ENCODE measurements around the gene CELF6.
A peak's percentile ranks its signal among the peaks of the same experiment; 100 is the strongest.

CELF6 gene
- 0.20 to 0.31 reads per million in 2 donors for total RNA-seq

- peak; percentile 77 for DNase-seq
Measured at GRCh38 chr15:72319985-72320671, at the start of gene CELF6. TSS of gene CELF6 (minus strand) at chr15:72320157. CDS start at chr15:72319874, 283 bp downstream.

- DNase-seq = no peak
Measured at GRCh38 chr15:72368899-72369298, 48.9 kb upstream of the CELF6 start.

DNA sequence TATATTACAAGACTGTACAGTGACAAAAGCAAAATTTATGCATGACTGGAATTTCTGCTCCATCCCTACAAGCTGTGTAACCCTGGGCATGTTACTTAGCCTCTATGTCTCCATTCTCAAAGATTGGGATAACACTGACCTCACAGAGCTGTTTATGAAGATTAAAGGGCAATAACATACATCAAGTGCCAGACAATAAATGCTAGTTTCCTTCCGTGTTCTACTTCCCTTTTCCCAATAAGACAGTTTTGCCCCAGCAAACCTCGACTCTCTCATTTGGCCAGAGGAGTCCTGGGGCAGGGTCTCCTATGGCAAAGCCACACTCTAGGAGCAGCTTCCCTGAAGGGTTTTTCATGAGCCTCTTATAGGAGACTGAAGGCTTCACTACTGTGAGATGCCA, 48.4 kb upstream of the CELF6 start:
- no peak for DNase-seq

DNA sequence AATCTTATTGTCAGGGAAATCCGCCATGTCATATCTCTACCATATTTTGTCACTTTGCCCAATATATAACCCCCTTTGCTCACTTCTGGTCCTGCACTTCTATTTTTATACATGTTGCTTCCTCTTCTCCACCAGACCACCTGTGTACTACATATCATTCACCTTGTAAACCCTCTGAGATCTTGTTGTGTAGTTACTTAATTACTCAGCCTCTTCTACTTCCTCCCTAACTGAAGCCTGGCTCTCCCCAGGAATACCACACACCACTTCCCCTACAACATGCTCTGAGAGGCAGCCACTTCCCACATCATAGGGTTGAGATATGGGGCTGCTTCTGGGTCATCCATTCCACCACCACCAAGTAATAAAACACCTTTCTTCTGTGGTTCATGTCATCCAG, 45.9 kb upstream of the CELF6 start:
- DNase-seq = no peak

DNA sequence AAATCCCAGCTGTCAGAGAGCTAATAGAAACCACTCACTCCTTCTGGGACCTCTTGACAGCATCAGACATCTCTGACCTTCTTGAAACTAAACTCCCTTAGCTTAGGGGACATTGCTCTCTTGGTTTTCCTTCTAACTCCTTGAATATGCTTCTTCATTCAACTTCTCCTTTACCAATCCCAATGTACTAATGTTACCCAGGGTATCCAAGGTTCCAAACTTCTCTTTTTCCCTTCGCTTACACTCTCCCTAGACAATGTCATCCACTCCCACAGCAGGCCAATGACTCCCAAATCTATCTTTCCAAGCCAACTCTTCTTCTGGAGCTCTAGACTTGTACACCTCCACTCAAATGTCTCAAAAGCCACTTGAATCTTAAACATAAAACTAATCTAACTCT, 41.2 kb upstream of the CELF6 start:
- DNase-seq = no peak

DNA sequence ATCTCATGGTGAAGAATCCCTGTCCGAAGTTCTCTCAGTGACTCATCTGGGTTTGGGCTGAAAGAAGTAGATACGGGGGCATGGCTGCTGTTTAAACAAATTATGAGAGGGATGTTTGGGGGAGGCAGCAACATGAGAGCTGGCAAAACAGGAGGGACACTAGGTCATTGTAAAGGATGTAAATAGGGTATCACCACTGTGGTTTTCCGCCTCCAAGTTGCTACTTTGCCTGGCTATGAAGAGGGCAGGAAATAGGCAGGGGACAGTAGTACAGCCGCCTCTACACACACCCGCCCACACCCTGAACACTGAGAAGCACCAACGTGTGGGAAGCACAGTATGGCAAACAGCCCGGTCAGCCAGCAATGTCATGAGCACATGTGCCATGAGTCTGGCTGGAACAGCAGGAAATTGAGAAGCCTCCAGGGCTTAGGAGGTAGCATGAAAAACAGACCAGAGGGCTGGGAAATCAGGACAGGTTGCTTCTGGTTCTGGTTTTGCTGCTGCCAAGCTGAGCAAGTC, 38.8 kb upstream of the CELF6 start:
- no peak for DNase-seq

- DNase-seq = no peak
Measured at GRCh38 chr15:72358121-72358520, 38.2 kb upstream of the CELF6 start.

DNA sequence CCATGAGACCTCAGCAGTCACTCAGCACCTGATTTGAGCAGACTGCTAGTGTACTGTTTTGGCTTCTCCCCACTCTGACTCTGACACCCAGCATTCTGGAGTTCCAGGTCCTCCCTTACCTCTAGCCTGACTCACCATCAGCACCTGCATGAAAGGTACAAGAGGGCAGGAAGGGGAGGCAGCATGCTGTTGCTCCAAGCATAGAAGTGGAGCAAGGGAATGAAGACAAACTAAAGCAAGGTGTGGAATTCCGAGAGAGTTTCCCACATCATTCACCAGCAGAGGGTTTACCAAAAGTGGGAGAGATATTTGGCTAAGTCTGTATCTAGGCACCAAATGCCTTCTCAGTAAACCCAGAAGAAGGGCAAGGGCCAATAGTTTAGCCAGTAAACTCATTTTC, 34.5 kb upstream of the CELF6 start:
- DNase-seq = no peak

DNA sequence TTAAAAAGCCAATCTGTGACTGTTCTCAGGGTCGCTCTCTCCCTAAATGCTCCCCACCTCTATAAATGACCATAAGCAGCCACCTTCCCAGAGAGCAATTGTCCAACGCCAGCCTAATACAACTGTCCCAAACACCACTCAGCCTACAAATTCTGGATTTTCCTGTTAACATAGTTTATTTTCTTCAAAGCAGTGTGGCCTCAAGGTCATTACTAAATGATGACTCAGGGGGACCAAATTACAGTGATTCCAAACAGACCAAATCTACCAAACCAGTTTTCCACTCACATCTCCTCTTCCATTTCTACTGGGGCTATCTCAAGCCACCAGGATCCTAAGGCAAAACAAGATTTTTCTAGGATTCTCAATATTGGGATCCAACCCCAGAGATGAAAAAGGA, 33.3 kb upstream of the CELF6 start:
- no peak for DNase-seq

- DNase-seq = no peak
Measured at GRCh38 chr15:72345806-72346205, 25.8 kb upstream of the CELF6 start.

DNA sequence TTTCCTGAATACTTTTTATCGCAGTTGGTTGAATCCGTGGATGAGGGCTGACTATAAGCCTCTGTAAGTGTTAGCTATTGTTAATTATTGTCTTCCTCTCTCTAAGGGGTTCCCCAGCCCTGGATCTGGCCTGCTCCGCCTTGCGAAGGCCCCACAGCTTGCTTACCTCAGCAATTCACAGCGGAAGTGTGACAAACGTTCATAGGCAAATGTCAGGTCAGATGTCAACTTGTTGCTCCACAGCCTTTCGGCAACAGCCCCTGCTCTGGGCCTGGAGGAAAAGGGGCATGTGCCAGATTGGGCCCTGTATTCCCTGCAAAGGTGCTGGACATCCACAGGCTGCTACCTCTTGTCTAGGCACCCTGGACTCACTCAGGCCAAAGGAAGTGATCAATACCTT, 25.3 kb upstream of the CELF6 start:
- DNase-seq = no peak

DNA sequence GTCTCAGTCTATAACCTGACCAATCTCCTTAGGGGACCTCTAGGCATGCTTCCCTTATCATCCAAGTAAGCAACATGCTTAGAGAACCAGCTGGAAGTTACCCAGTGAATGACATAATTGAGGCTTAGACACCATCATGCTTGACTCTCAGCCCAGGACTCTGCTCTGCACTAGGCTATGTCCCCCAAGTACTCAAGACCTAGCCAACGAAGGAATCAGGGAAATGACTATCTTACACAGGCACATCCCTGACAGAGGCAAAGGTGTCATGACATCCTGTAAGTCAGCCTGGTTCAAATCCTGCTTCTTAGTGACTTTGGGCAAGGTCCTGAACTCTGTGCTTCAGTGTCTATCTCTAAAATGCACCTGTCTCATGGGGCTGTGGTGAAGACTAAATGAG, 24.6 kb upstream of the CELF6 start:
- no peak for DNase-seq

GRCh38 chr15:72342385-72342784, 22.4 kb upstream of the CELF6 start:
- DNase-seq = no peak

DNA sequence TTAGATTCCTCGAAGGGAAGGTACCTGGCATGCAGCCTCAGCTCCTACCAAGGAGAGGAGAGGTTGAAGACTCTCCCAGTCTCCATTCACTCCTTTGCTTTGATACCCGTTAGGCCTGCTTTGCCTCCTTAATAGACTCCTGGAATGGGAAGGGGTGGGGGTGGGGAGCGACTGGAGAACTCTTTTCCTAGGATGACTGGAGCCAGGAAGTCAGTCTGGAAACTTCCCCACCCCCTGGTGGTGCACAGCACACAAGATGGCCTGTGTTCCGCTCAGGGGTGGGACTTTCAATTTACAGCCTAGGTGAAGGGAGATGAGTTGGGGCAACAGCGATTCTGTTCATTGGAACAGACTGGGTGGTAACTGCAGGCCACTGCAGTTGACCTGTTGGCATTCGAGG, 21.4 kb upstream of the CELF6 start:
- DNase-seq = no peak

DNA sequence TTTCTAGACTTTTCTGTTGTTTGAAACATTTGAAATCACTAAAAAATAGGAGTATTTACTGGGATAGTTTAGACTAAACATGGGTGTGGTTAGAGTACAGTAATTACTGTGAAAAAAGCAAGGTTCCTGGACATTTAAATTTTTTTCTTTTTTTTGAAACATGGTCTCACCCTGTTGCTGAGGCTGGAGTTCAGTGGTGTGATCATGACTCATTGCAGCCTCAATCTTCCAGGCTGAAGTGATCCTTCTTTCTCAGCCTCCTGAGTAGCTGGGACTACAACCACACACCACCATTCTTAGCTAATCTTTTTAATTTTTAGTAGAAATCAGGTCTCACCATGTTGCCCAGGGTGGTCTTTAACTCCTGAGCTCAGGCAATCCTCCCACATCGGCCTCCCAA, 20.4 kb upstream of the CELF6 start:
- no peak for DNase-seq

DNA sequence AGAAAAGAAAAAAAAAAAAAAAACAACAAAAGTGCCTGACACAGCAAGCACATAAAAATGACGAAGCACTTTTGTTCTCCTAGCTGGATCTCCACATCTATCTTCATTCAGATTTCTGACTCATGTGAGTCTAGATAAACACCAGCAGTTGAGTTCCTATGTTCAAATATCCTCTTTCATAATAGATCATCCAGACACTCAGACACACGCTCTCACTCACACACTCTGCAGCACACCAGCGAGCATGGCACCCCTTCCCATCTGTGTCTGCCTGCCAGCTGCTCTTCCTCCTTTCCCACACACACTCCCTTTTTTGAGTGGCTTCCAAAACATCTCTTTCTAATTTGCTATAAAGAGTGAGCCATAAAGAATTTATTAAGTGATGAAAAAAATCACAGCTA, 19.8 kb upstream of the CELF6 start:
- DNase-seq = no peak

DNA sequence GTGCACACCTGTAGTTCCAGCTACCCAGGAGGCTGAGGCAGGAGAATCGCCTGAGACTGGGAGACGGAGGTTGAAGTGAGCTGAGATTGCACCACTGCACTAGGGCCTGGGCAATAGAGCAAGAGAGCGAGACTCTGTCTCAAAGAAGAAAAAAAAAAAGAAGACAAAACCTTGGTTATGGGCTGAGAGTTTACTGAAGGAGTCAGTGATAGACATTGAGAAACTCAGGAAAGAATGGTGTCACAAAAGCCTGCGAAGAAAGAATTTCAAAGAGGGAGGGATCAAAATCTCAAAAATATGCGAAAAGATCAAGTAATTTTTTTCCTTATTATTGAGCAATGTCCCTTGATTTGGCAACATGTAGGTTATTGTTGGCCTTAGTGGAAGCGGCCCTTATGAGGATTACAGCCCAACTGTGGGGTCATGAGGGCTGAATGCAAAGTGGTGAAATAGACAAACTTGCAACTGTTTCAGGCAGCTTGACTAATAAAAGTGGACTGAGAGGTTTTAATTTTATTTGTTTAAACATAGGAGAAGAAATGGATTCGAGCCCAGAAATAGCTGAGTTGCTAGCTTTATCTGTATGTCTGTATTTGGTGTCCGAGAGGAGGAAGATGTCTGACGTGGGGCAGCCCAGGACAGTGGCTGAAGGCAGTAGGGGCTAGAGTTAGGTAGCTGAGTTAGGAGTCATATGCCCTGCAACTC, 18.8 kb upstream of the CELF6 start:
- no peak for DNase-seq

GRCh38 chr15:72338148-72338547, 18.2 kb upstream of the CELF6 start:
- DNase-seq = no peak

DNA sequence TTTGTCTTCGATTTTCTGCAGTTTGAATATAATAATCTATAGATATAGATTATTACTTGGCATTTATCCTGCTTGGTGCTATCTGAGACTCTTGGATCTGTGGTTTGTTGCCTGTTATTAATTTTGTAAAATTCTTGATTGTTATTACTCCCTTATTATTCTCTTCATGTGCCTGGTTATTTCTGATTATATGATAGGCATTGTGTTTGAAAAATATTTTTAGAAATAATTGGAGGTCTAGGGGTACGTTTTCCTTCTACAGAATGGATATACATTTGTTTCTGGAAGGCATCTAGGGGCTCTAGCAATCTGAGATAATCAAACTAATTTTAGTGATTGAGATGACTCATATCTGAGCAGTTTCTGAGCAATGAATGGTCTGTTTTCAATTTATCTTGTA, 14.9 kb upstream of the CELF6 start:
- DNase-seq = no peak

- no peak for DNase-seq
Measured at GRCh38 chr15:72331021-72331420, 11.1 kb upstream of the CELF6 start.

GRCh38 chr15:72323752-72324151, 3.8 kb upstream of the CELF6 start:
- no peak for DNase-seq

DNA sequence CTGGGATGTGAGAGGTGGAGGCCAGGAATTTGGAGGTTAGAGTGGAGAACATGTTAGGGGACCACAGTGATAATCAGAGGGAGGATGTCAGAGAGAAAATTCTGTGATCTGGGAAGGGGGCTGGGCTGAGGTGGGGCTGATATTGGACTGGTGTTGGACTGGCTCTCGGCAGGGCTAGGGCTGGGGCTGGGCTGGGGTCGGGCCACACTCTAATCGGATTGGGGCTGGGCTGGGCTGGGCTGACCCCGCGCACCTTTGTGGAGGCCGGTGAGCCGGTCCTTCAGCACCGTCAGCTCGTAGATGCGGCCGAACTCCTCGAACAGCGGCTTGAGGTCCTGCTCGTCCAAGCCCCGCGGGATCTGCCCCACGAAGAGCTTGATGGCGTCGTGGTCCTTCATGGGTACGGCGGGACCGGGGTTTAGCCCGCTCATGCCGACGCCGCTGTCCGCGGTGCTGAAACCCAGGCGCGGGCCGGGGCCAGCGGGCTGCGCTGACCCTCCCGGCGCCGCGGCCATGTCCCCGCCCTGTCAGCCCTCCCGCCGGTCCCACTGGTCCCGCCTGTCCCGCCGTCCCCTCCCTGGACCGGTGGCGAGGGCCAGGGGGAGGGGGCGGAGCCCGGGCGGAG, 485 bp downstream of the CELF6 start:
- peak; percentile 48 for DNase-seq

GRCh38 chr15:72318408-72318942, 1.5 kb downstream of the CELF6 start:
- no peak for DNase-seq

All from activated gamma-delta T cell (primary cell).